ENCODE results near the gene IRGM. TPM values are rescaled to one million over a fixed set of nuclear protein-coding genes. Genes with fewer than 3 reads are reported as not detected.
A peak's percentile ranks its signal among the peaks of the same experiment; 100 is the strongest.
"Not testable (repeated sequence)": the region's sequence is repeated elsewhere in the genome, so short reads cannot be mapped to it uniquely, and the experiment has no call there.

Gene IRGM
- total RNA-seq (under 1 TPM in 1 of 2 donors, not detected in 1; 0.08 TPM), polyA plus RNA-seq (under 1 TPM in 1 of 2 donors, not detected in 1; 0.02 TPM)

- not testable (repeated sequence) for H3K4me1 ChIP-seq (ENCODE audit: control insufficient read depth in 4 of 4, insufficient read depth in 4 of 4, low read length in 3 of 4); H3K36me3 ChIP-seq (ENCODE audit: control insufficient read depth in 4 of 4, insufficient read depth in 3 of 4, low read depth in 1 of 4, low read length in 3 of 4); H3K4me3 ChIP-seq (ENCODE audit: low read depth in 1 of 3, low read length in 3 of 3); H3K27ac ChIP-seq (ENCODE audit: low read depth in 1 of 2, low read length in 2 of 2); H3K27me3 ChIP-seq (ENCODE audit: control insufficient read depth in 4 of 4, insufficient read depth in 4 of 4, low read length in 3 of 4); H3K9me3 ChIP-seq (ENCODE audit: control insufficient read depth in 4 of 4, low read length in 3 of 4); DNase-seq (ENCODE audit: low spot score)
- WGBS: 80% methylated on average over 3 of the region's 3 CpGs
- peak within 1 kb of the TSS in 1 of 2 donors; percentile 41 for H3K9ac ChIP-seq (ENCODE audit: low read depth in 1 of 2, low read length in 2 of 2)
These were observed at the start of gene IRGM for GRCh38 chr5:150846308-150846653. TSS of gene IRGM (plus strand) at chr5:150846521. CDS start at chr5:150848124, 1,603 bp downstream.

- DNase-seq (ENCODE audit: low spot score): no peak
- WGBS: 98% methylated on average over 2 of the region's 2 CpGs
These were observed 48.9 kb upstream of the IRGM start for GRCh38 chr5:150797384-150797783.

GRCh38 chr5:150801117-150801927 lies 45.0 kb upstream of the IRGM start:
- Histone ChIP-seq H3K27ac (ENCODE audit: low read depth in 1 of 2, low read length in 2 of 2) (no peak overlapping the region), H3K9me3 (ENCODE audit: control insufficient read depth in 4 of 4, low read length in 3 of 4) (peaks cover 0 to 2% (median 0%) of the 10 kb centered on the region in 4 donors), H3K4me1 (ENCODE audit: control insufficient read depth in 4 of 4, insufficient read depth in 4 of 4, low read length in 3 of 4) (peaks cover 0 to 4% (median 0%) of the 10 kb centered on the region in 4 donors), H3K36me3 (ENCODE audit: control insufficient read depth in 4 of 4, insufficient read depth in 3 of 4, low read depth in 1 of 4, low read length in 3 of 4) (no peaks in the 10 kb centered on the region), H3K9ac (ENCODE audit: low read depth in 1 of 2, low read length in 2 of 2) (no peak overlapping the region), H3K27me3 (ENCODE audit: control insufficient read depth in 4 of 4, insufficient read depth in 4 of 4, low read length in 3 of 4) (no peaks in the 10 kb centered on the region), H3K4me3 (ENCODE audit: low read depth in 1 of 3, low read length in 3 of 3) (no peak overlapping the region)
- TF ChIP-seq MAX (IDR thresholded peaks at IDR 0.05) (no peak), CTCF (IDR thresholded peaks at IDR 0.05; ENCODE audit: low read depth, low read length, missing input control) (peak; percentile 60), RAD21 (IDR thresholded peaks at IDR 0.05) (peak; percentile 74 to 77)
- WGBS: 19% methylated on average over 15 of the region's 15 CpGs
- DNase-seq (ENCODE audit: low spot score): no peak

More at GRCh38 chr5:150797384-150797783, 48.9 kb upstream of the IRGM start:
- no peak for TF ChIP-seq GABPA (IDR thresholded peaks at IDR 0.05 in 1 of 2, conservative IDR thresholded peaks at IDR 0.05 in 1 of 2)
- TF ChIP-seq CTCF (IDR thresholded peaks at IDR 0.05; ENCODE audit: low read depth, low read length, missing input control): no peak
- TF ChIP-seq SP1 (IDR thresholded peaks at IDR 0.05): no peak
- TF ChIP-seq RAD21 (IDR thresholded peaks at IDR 0.05): no peak
- H3K4me1 ChIP-seq (ENCODE audit: control insufficient read depth in 4 of 4, insufficient read depth in 4 of 4, low read length in 3 of 4): peaks cover 0 to 4% (median 0%) of the 10 kb centered on the region in 4 donors
- H3K4me3 ChIP-seq (ENCODE audit: low read depth in 1 of 3, low read length in 3 of 3): no peak overlapping the region
- no peaks in the 10 kb centered on the region for H3K27me3 ChIP-seq (ENCODE audit: control insufficient read depth in 4 of 4, insufficient read depth in 4 of 4, low read length in 3 of 4)
- peaks cover 0 to 4% (median 0%) of the 10 kb centered on the region in 4 donors for H3K36me3 ChIP-seq (ENCODE audit: control insufficient read depth in 4 of 4, insufficient read depth in 3 of 4, low read depth in 1 of 4, low read length in 3 of 4)
- no peaks in the 10 kb centered on the region for H3K9me3 ChIP-seq (ENCODE audit: control insufficient read depth in 4 of 4, low read length in 3 of 4)
- H3K9ac ChIP-seq (ENCODE audit: low read depth in 1 of 2, low read length in 2 of 2): no peak overlapping the region
- no peak overlapping the region for H3K27ac ChIP-seq (ENCODE audit: low read depth in 1 of 2, low read length in 2 of 2)
